CD4-positive, CD25-positive, alpha-beta regulatory T cell (primary cell): ENCODE measurements around the gene AMBRA1. TPM values are rescaled to one million over a fixed set of nuclear protein-coding genes. Genes with fewer than 3 reads are reported as not detected.

Source experiments
- ATAC-seq, 2 donors: fragments of 150-1000 bp; cut with Tn5 transposase; one replicate each; pipeline ENCODE4 v1.10.0; 2021; ENCODE audit warnings: low read depth in 2 of 2, moderate number of reproducible peaks in 2 of 2, moderate library complexity in 1 of 2
- DNase-seq, 3 donors: peaks; one replicate each; pipeline versions ENCODE4 v3.0.0 to v3.0.0-alpha.2; 2012 to 2022; ENCODE audit warnings: mixed read lengths in 1 of 3
- H3K27ac ChIP-seq: one replicate; pipeline ENCODE4 v1.7.0; 2013; ENCODE audit warnings: mild to moderate bottlenecking, low read length; ENCODE audit not compliant: insufficient read depth, poor library complexity, severe bottlenecking
- H3K27me3 ChIP-seq: one replicate; pipeline ENCODE4 v1.7.0; 2013; ENCODE audit warnings: low read length; ENCODE audit not compliant: control insufficient read depth, insufficient read depth
- H3K36me3 ChIP-seq: one replicate; pipeline ENCODE4 v1.7.0; 2013; ENCODE audit warnings: mild to moderate bottlenecking, low read length, moderate library complexity; ENCODE audit not compliant: control insufficient read depth, insufficient read depth
- H3K4me1 ChIP-seq: 2 replicates; pipeline ENCODE4 v1.7.0; 2013; ENCODE audit warnings: mild to moderate bottlenecking, low read length; ENCODE audit not compliant: insufficient read depth, control insufficient read depth, poor library complexity, severe bottlenecking
- H3K4me3 ChIP-seq: one replicate; pipeline ENCODE4 v1.7.0; 2013; ENCODE audit warnings: low read depth, mild to moderate bottlenecking, low read length, moderate library complexity
- H3K9me3 ChIP-seq, 2 experiments: 1 replicate in 1 of 2; 2 replicates in 1 of 2; pipeline ENCODE4 v1.7.0; 2013; ENCODE audit warnings: low read length in 2 of 2, mild to moderate bottlenecking in 1 of 2, moderate library complexity in 1 of 2; ENCODE audit not compliant: control insufficient read depth in 2 of 2
- H3K27ac Mint-ChIP-seq, 3 donors: one replicate each; pipeline ENCODE4 v1.8.0; 2020 to 2022; ENCODE audit warnings: mild to moderate bottlenecking in 3 of 3, mixed read lengths in 3 of 3, moderate library complexity in 2 of 3
- H3K27me3 Mint-ChIP-seq: one replicate; pipeline ENCODE4 v1.8.0; 2022; ENCODE audit warnings: mild to moderate bottlenecking, mixed read lengths
- H3K36me3 Mint-ChIP-seq: one replicate; pipeline ENCODE4 v1.8.0; 2020; ENCODE audit warnings: mixed read lengths
- H3K4me1 Mint-ChIP-seq, 4 donors: one replicate each; pipeline ENCODE4 v1.8.0; 2020 to 2022; ENCODE audit warnings: mixed read lengths in 4 of 4, mild to moderate bottlenecking in 1 of 4
- H3K4me3 Mint-ChIP-seq, 4 donors: one replicate each; pipeline ENCODE4 v1.8.0; 2020 to 2022; ENCODE audit warnings: mild to moderate bottlenecking in 4 of 4, mixed read lengths in 4 of 4, moderate library complexity in 3 of 4
- H3K9me3 Mint-ChIP-seq, 7 donors: one replicate each; pipeline ENCODE4 v1.8.0; 2020 to 2022; ENCODE audit warnings: mixed read lengths in 7 of 7, mild to moderate bottlenecking in 3 of 7, moderate library complexity in 2 of 7
- polyA plus RNA-seq, 4 donors: library from polyadenylated mRNA; unstranded; fragments of 300-500 nt; fragmentation: Illumina TruSeq; gene quantifications; one replicate each; pipeline ENCODE4 v1.2.3, GENCODE V29; 2021
- total RNA-seq: library from RNA; stranded (reverse); gene quantifications from one replicate; pipeline ENCODE4 v1.2.3, GENCODE V29; 2022

Gene AMBRA1
- total and polyA plus RNA-seq, 5 donors from 2014 or later: 8.2 to 61.0 (median 12.3) TPM

- ATAC-seq (no peak), DNase-seq (no peak)
- no peaks in the 10 kb centered on the region for H3K27me3 ChIP-seq
- H3K4me1 Mint-ChIP-seq: peaks cover 0 to 6% (median under 1%) of the 10 kb centered on the region in 4 donors
- no peaks in the 10 kb centered on the region for H3K9me3 ChIP-seq
- no peaks in the 10 kb centered on the region for H3K4me1 ChIP-seq
- H3K36me3 Mint-ChIP-seq: peaks cover 36% of the 10 kb centered on the region
- H3K4me3 Mint-ChIP-seq: no peak overlapping the region
- H3K4me3 ChIP-seq: no peak overlapping the region
- H3K36me3 ChIP-seq: peaks cover 46% of the 10 kb centered on the region
- no peak overlapping the region for H3K27ac Mint-ChIP-seq
- H3K9me3 Mint-ChIP-seq: peaks cover 0 to 1% (median 0%) of the 10 kb centered on the region in 7 donors
- no peak overlapping the region for H3K27ac ChIP-seq
- H3K27me3 Mint-ChIP-seq: no peaks in the 10 kb centered on the region
These were observed 172.5 kb downstream of the AMBRA1 start for GRCh38 chr11:46421257-46421880.

- Mint-ChIP-seq H3K9me3 (peaks cover 0 to 1% (median 0%) of the 10 kb centered on the region in 7 donors), H3K27ac (peak overlapping the region in 1 of 3 donors; percentile 34), H3K27me3 (no peaks in the 10 kb centered on the region), H3K4me1 (peaks cover 0 to 6% (median under 1%) of the 10 kb centered on the region in 4 donors), H3K36me3 (peaks cover 42% of the 10 kb centered on the region), H3K4me3 (no peak overlapping the region)
- no peak overlapping the region for H3K27ac ChIP-seq
- H3K4me1 ChIP-seq: no peaks in the 10 kb centered on the region
- no peak overlapping the region for H3K4me3 ChIP-seq
- no peaks in the 10 kb centered on the region for H3K27me3 ChIP-seq
- DNase-seq: no peak
- no peaks in the 10 kb centered on the region for H3K9me3 ChIP-seq
- H3K36me3 ChIP-seq: peaks cover 50% of the 10 kb centered on the region
- no peak for ATAC-seq
These were observed 173.3 kb downstream of the AMBRA1 start for GRCh38 chr11:46420513-46420912.

- DNase-seq (no peak), ATAC-seq (no peak)
- Histone ChIP-seq H3K4me1 (no peaks in the 10 kb centered on the region), H3K27ac (no peak overlapping the region), H3K36me3 (peaks cover 59% of the 10 kb centered on the region), H3K9me3 (no peaks in the 10 kb centered on the region), H3K4me3 (no peak overlapping the region), H3K27me3 (no peaks in the 10 kb centered on the region)
- Mint-ChIP-seq H3K27me3 (no peaks in the 10 kb centered on the region), H3K27ac (no peak overlapping the region), H3K4me1 (peaks cover 0 to 6% (median under 1%) of the 10 kb centered on the region in 4 donors), H3K4me3 (no peak overlapping the region), H3K9me3 (peaks cover 0 to 1% (median 0%) of the 10 kb centered on the region in 7 donors), H3K36me3 (peaks cover 53% of the 10 kb centered on the region)
These were observed 175.1 kb downstream of the AMBRA1 start for GRCh38 chr11:46418751-46419150.

- H3K9me3 Mint-ChIP-seq: peaks cover 0 to under 1% (median 0%) of the 10 kb centered on the region in 7 donors
- H3K4me3 Mint-ChIP-seq: no peak overlapping the region
- H3K4me3 ChIP-seq: no peak overlapping the region
- no peaks in the 10 kb centered on the region for H3K4me1 ChIP-seq
- H3K4me1 Mint-ChIP-seq: peaks cover 0 to 6% (median under 1%) of the 10 kb centered on the region in 4 donors
- no peaks in the 10 kb centered on the region for H3K9me3 ChIP-seq
- peaks cover 51% of the 10 kb centered on the region for H3K36me3 Mint-ChIP-seq
- no peak overlapping the region for H3K27ac ChIP-seq
- DNase-seq (no peak), ATAC-seq (no peak)
- H3K27me3 ChIP-seq: no peaks in the 10 kb centered on the region
- no peak overlapping the region for H3K27ac Mint-ChIP-seq
- H3K36me3 ChIP-seq: peaks cover 63% of the 10 kb centered on the region
- no peaks in the 10 kb centered on the region for H3K27me3 Mint-ChIP-seq
These were observed 176.1 kb downstream of the AMBRA1 start for GRCh38 chr11:46417711-46418110.

GRCh38 chr11:46414879-46415278 lies 178.9 kb downstream of the AMBRA1 start:
- DNase-seq: no peak
- Mint-ChIP-seq H3K27ac (no peak overlapping the region), H3K4me1 (no peaks in the 10 kb centered on the region), H3K27me3 (no peaks in the 10 kb centered on the region), H3K36me3 (peaks cover 37% of the 10 kb centered on the region), H3K9me3 (no peaks in the 10 kb centered on the region), H3K4me3 (no peak overlapping the region)
- Histone ChIP-seq H3K4me1 (no peaks in the 10 kb centered on the region), H3K27ac (no peak overlapping the region), H3K36me3 (peaks cover 55% of the 10 kb centered on the region), H3K27me3 (no peaks in the 10 kb centered on the region), H3K9me3 (no peaks in the 10 kb centered on the region), H3K4me3 (no peak overlapping the region)
- no peak for ATAC-seq

GRCh38 chr11:46414466-46414796 lies 179.4 kb downstream of the AMBRA1 start:
- peaks cover 39% of the 10 kb centered on the region for H3K36me3 Mint-ChIP-seq
- H3K9me3 Mint-ChIP-seq: no peaks in the 10 kb centered on the region
- Histone ChIP-seq H3K27ac (no peak overlapping the region), H3K9me3 (no peaks in the 10 kb centered on the region), H3K27me3 (no peaks in the 10 kb centered on the region), H3K4me1 (no peaks in the 10 kb centered on the region), H3K36me3 (peaks cover 59% of the 10 kb centered on the region), H3K4me3 (no peak overlapping the region)
- DNase-seq: no peak
- ATAC-seq: no peak
- no peaks in the 10 kb centered on the region for H3K27me3 Mint-ChIP-seq
- no peak overlapping the region for H3K27ac Mint-ChIP-seq
- H3K4me3 Mint-ChIP-seq: no peak overlapping the region
- H3K4me1 Mint-ChIP-seq: no peaks in the 10 kb centered on the region

GRCh38 chr11:46413760-46414465 lies 179.9 kb downstream of the AMBRA1 start:
- Histone ChIP-seq H3K4me1 (no peaks in the 10 kb centered on the region), H3K4me3 (no peak overlapping the region), H3K27me3 (no peaks in the 10 kb centered on the region), H3K36me3 (peaks cover 63% of the 10 kb centered on the region), H3K9me3 (no peaks in the 10 kb centered on the region), H3K27ac (no peak overlapping the region)
- DNase-seq: no peak
- peaks cover 35% of the 10 kb centered on the region for H3K36me3 Mint-ChIP-seq
- H3K4me1 Mint-ChIP-seq: no peaks in the 10 kb centered on the region
- no peaks in the 10 kb centered on the region for H3K27me3 Mint-ChIP-seq
- no peak for ATAC-seq
- H3K4me3 Mint-ChIP-seq: no peak overlapping the region
- H3K9me3 Mint-ChIP-seq: no peaks in the 10 kb centered on the region
- peak overlapping the region in 1 of 3 donors; percentile 66 for H3K27ac Mint-ChIP-seq

- Mint-ChIP-seq H3K4me3 (no peak overlapping the region), H3K27ac (peak overlapping the region in 1 of 3 donors; percentile 83), H3K9me3 (no peaks in the 10 kb centered on the region), H3K27me3 (no peaks in the 10 kb centered on the region), H3K36me3 (peaks cover 31% of the 10 kb centered on the region), H3K4me1 (no peaks in the 10 kb centered on the region)
- ATAC-seq (no peak), DNase-seq (no peak)
- peaks cover 61% of the 10 kb centered on the region for H3K36me3 ChIP-seq
- H3K4me3 ChIP-seq: no peak overlapping the region
- no peaks in the 10 kb centered on the region for H3K9me3 ChIP-seq
- H3K4me1 ChIP-seq: no peaks in the 10 kb centered on the region
- no peak overlapping the region for H3K27ac ChIP-seq
- no peaks in the 10 kb centered on the region for H3K27me3 ChIP-seq
These were observed 183.8 kb downstream of the AMBRA1 start for GRCh38 chr11:46410021-46410420.
